CD4-positive, alpha-beta memory T cell (primary cell): ENCODE results near the gene SCGB1C2. TPM values are rescaled to one million over a fixed set of nuclear protein-coding genes. Genes with fewer than 3 reads are reported as not detected.

ENCODE experiments used
- CTCF ChIA-PET: fragments of 350-600 bp; sonication (Branson Sonifier 250); formaldehyde crosslinking; loops from one replicate; lab custom pipeline; 2021; ENCODE audit warnings: inconsistent platforms; ENCODE audit not compliant: partially characterized antibody; lab: Charles Lee
- POLR2A ChIA-PET: fragments of 350-600 bp; sonication (Branson Sonifier 250); formaldehyde crosslinking; loops from one replicate; lab custom pipeline; 2021; ENCODE audit not compliant: partially characterized antibody; lab: Charles Lee
- DNase-seq, 5 donors: peaks; one replicate each; pipeline versions ENCODE4 v3.0.0 to v3.0.0-alpha.2; 2020 to 2022; ENCODE audit warnings: mixed read lengths in 1 of 5
- H3K27ac ChIP-seq: one replicate; pipeline ENCODE4 v1.7.0; 2013; ENCODE audit warnings: low read depth, low read length
- H3K27me3 ChIP-seq: 2 replicates; pipeline ENCODE4 v1.7.0; 2013; ENCODE audit warnings: mild to moderate bottlenecking, low read length, moderate library complexity; ENCODE audit not compliant: insufficient read depth
- H3K36me3 ChIP-seq: 2 replicates; pipeline ENCODE4 v1.7.0; 2013; ENCODE audit warnings: mild to moderate bottlenecking, low read length, moderate library complexity; ENCODE audit not compliant: insufficient read depth
- H3K4me1 ChIP-seq: 2 replicates; pipeline ENCODE4 v1.7.0; 2013; ENCODE audit warnings: mild to moderate bottlenecking, low read length, moderate library complexity; ENCODE audit not compliant: insufficient read depth
- H3K4me3 ChIP-seq, 2 donors: one replicate each; pipeline ENCODE4 v1.7.0; 2013; ENCODE audit warnings: low read length in 2 of 2, mild to moderate bottlenecking in 1 of 2
- H3K9me3 ChIP-seq, 2 donors: one replicate each; pipeline ENCODE4 v1.7.0; 2013; ENCODE audit warnings: low read length in 2 of 2, control low read depth in 1 of 2; ENCODE audit not compliant: control insufficient read depth in 1 of 2
- H3K27ac Mint-ChIP-seq, 7 donors: one replicate each; pipeline ENCODE4 v1.8.0; 2020 to 2021; ENCODE audit warnings: mixed read lengths in 7 of 7, mild to moderate bottlenecking in 6 of 7, inconsistent platforms in 3 of 7, moderate library complexity in 3 of 7
- H3K27me3 Mint-ChIP-seq, 2 donors: one replicate each; pipeline ENCODE4 v1.8.0; 2020 to 2021; ENCODE audit warnings: mixed read lengths in 2 of 2
- H3K36me3 Mint-ChIP-seq, 2 donors: one replicate each; pipeline ENCODE4 v1.8.0; 2020 to 2021; ENCODE audit warnings: mixed read lengths in 2 of 2, inconsistent platforms in 1 of 2, mild to moderate bottlenecking in 1 of 2
- H3K4me1 Mint-ChIP-seq, 4 donors: one replicate each; pipeline ENCODE4 v1.8.0; 2020 to 2021; ENCODE audit warnings: mixed read lengths in 4 of 4, mild to moderate bottlenecking in 1 of 4
- H3K4me3 Mint-ChIP-seq, 8 donors: one replicate each; pipeline ENCODE4 v1.8.0; 2020 to 2021; ENCODE audit warnings: mixed read lengths in 8 of 8, mild to moderate bottlenecking in 7 of 8, moderate library complexity in 6 of 8, inconsistent platforms in 3 of 8
- H3K9me3 Mint-ChIP-seq, 8 donors: one replicate each; pipeline ENCODE4 v1.8.0; 2020 to 2021; ENCODE audit warnings: mixed read lengths in 8 of 8, mild to moderate bottlenecking in 5 of 8, inconsistent platforms in 3 of 8, moderate library complexity in 1 of 8
- intact Hi-C: fragments of 100-400 bp; cut with micrococcal nuclease; formaldehyde crosslinking; loops from one replicate; pipeline ENCODE4 v1.15.1; 2023
- polyA plus RNA-seq, 2 donors: library from polyadenylated mRNA; unstranded; fragments of 300-500 nt; fragmentation: Illumina TruSeq; gene quantifications; one replicate each; pipeline ENCODE4 v1.2.3, GENCODE V29; 2021
- total RNA-seq, 2 experiments: library from RNA; stranded (reverse); gene quantifications; one replicate each; pipeline ENCODE4 v1.2.3, GENCODE V29; 2021

SCGB1C2 gene
- total and polyA plus RNA-seq, 4 experiments from 2014 or later: not detected

- no peaks in the 10 kb centered on the region for H3K9me3 ChIP-seq
- H3K27me3 ChIP-seq: no peaks in the 10 kb centered on the region
- DNase-seq: no peak
- CTCF ChIA-PET: interaction anchor here (1.0 to 3.6 kb wide), 3 partner anchors 267 to 554 kb away, joined by 3 to 21 read pairs (median 4); no protein-coding TSS in a partner anchor
- H3K4me3 ChIP-seq: no peak overlapping the region
- H3K36me3 ChIP-seq: no peaks in the 10 kb centered on the region
- POLR2A ChIA-PET: no interaction called here
- H3K27ac Mint-ChIP-seq: no peak overlapping the region
- peaks cover 4% of the 10 kb centered on the region for H3K4me1 ChIP-seq
- no peaks in the 10 kb centered on the region for H3K36me3 Mint-ChIP-seq
- H3K4me3 Mint-ChIP-seq: no peak overlapping the region
- H3K27me3 Mint-ChIP-seq: no peaks in the 10 kb centered on the region
- intact Hi-C loops: no loop called here
- H3K27ac ChIP-seq: no peak overlapping the region
- H3K9me3 Mint-ChIP-seq: no peaks in the 10 kb centered on the region
- H3K4me1 Mint-ChIP-seq: peaks cover 0 to 2% (median under 1%) of the 10 kb centered on the region in 4 donors
Observed at GRCh38 chr17:145671-146541, 8.5 kb downstream of the SCGB1C2 start.

- CTCF ChIA-PET: interaction anchor here (1.4 to 3.6 kb wide), 2 partner anchors 266 to 554 kb away, joined by 3 to 21 read pairs; no protein-coding TSS in a partner anchor
- H3K4me3 Mint-ChIP-seq: no peak overlapping the region
Observed at GRCh38 chr17:146546-146945, 9.2 kb downstream of the SCGB1C2 start.

DNA sequence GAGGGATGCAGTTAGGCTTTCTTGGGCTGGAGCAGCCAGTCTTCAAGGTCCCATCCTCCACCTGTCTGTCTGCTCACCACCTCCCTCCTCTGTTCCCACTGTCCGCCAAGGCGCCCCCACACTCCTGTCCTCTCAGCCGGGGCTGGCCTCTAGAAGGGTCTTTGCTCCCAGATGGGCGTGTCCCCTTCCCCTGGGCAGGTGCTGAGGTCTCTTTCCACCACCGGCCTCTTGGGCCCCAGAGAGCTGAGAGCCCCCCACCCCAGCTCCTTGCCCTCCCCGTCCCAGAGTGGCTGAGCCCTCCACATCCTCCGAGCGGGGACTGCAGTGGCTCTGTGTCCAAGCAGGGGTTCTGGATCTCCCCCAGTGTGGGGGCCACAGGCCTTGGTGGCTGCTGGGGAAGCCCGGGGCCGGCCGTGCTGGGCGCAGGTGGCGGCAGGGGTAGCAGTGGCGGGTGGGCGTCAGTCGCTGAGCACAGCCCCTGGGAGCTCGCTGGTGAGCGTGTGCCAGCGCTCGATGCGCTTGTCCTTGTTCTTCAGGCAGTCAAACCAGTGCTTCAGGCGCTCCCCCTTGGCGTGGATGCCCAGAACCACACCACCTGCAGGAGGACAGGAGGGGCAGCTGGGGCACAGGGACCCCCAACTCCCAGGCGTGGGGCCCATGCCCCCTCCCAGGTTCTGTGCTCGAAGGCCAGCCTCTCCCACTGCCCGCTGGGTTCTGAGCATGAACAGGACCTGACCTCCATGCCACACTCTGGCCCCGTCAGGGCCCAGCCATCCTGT, 9.8 kb downstream of the SCGB1C2 start:
- no peaks in the 10 kb centered on the region for H3K27me3 Mint-ChIP-seq
- peaks cover 0 to 2% (median under 1%) of the 10 kb centered on the region in 4 donors for H3K4me1 Mint-ChIP-seq
- CTCF ChIA-PET: interaction anchor here (3.6 kb wide), 1 partner anchor 553 kb away, joined by 21 read pairs; no protein-coding TSS in a partner anchor
- H3K27ac ChIP-seq: no peak overlapping the region
- intact Hi-C loops: no loop called here
- peaks cover 4% of the 10 kb centered on the region for H3K4me1 ChIP-seq
- no peak overlapping the region for H3K27ac Mint-ChIP-seq
- no peak for DNase-seq
- H3K36me3 Mint-ChIP-seq: no peaks in the 10 kb centered on the region
- H3K36me3 ChIP-seq: no peaks in the 10 kb centered on the region
- POLR2A ChIA-PET: no interaction called here
- H3K9me3 Mint-ChIP-seq: no peaks in the 10 kb centered on the region
- no peak overlapping the region for H3K4me3 Mint-ChIP-seq
- H3K27me3 ChIP-seq: no peaks in the 10 kb centered on the region
- no peaks in the 10 kb centered on the region for H3K9me3 ChIP-seq
- no peak overlapping the region for H3K4me3 ChIP-seq

More at GRCh38 chr17:146546-146945, 9.2 kb downstream of the SCGB1C2 start:
- no peak overlapping the region for H3K4me3 ChIP-seq
- Mint-ChIP-seq H3K27ac (no peak overlapping the region), H3K4me1 (peaks cover 0 to 2% (median under 1%) of the 10 kb centered on the region in 4 donors), H3K36me3 (no peaks in the 10 kb centered on the region), H3K9me3 (no peaks in the 10 kb centered on the region), H3K27me3 (no peaks in the 10 kb centered on the region)
- intact Hi-C loops: no loop called here
- POLR2A ChIA-PET: no interaction called here
- no peak for DNase-seq
- H3K27me3 ChIP-seq: no peaks in the 10 kb centered on the region
- H3K9me3 ChIP-seq: no peaks in the 10 kb centered on the region
- no peaks in the 10 kb centered on the region for H3K36me3 ChIP-seq
- H3K27ac ChIP-seq: no peak overlapping the region
- peaks cover 4% of the 10 kb centered on the region for H3K4me1 ChIP-seq

GRCh38 chr17:147796-148740, 10.7 kb downstream of the SCGB1C2 start:
- no peaks in the 10 kb centered on the region for H3K27me3 Mint-ChIP-seq
- Histone ChIP-seq H3K4me1 (peaks cover 4% of the 10 kb centered on the region), H3K27me3 (no peaks in the 10 kb centered on the region), H3K27ac (no peak overlapping the region), H3K4me3 (no peak overlapping the region), H3K9me3 (no peaks in the 10 kb centered on the region), H3K36me3 (no peaks in the 10 kb centered on the region)
- ChIA-PET CTCF (no interaction called here), POLR2A (no interaction called here)
- no peak for DNase-seq
- intact Hi-C loops: no loop called here
- H3K36me3 Mint-ChIP-seq: no peaks in the 10 kb centered on the region
- peaks cover 0 to 2% (median under 1%) of the 10 kb centered on the region in 4 donors for H3K4me1 Mint-ChIP-seq
- H3K27ac Mint-ChIP-seq: no peak overlapping the region
- no peaks in the 10 kb centered on the region for H3K9me3 Mint-ChIP-seq
- H3K4me3 Mint-ChIP-seq: no peak overlapping the region

GRCh38 chr17:148757-149156, 11.4 kb downstream of the SCGB1C2 start:
- H3K4me1 ChIP-seq: peaks cover under 1% of the 10 kb centered on the region
- no peaks in the 10 kb centered on the region for H3K9me3 Mint-ChIP-seq
- H3K27me3 ChIP-seq: no peaks in the 10 kb centered on the region
- H3K36me3 Mint-ChIP-seq: no peaks in the 10 kb centered on the region
- no peak overlapping the region for H3K4me3 ChIP-seq
- no peak overlapping the region for H3K4me3 Mint-ChIP-seq
- H3K36me3 ChIP-seq: no peaks in the 10 kb centered on the region
- peak overlapping the region in 1 of 7 donors; percentile 25 for H3K27ac Mint-ChIP-seq
- intact Hi-C loops: no loop called here
- no peak overlapping the region for H3K27ac ChIP-seq
- no peaks in the 10 kb centered on the region for H3K27me3 Mint-ChIP-seq
- DNase-seq: no peak
- no peaks in the 10 kb centered on the region for H3K4me1 Mint-ChIP-seq
- H3K9me3 ChIP-seq: no peaks in the 10 kb centered on the region
- POLR2A ChIA-PET: no interaction called here
- CTCF ChIA-PET: interaction anchor here (0.6 kb wide), 1 partner anchor 21 kb away, joined by 4 read pairs; no protein-coding TSS in a partner anchor

- Mint-ChIP-seq H3K27me3 (no peaks in the 10 kb centered on the region), H3K4me1 (no peaks in the 10 kb centered on the region), H3K36me3 (no peaks in the 10 kb centered on the region), H3K27ac (peak overlapping the region in 1 of 7 donors; percentile 25), H3K9me3 (no peaks in the 10 kb centered on the region), H3K4me3 (no peak overlapping the region)
- ChIA-PET CTCF (interaction anchor here (0.6 to 1.2 kb wide), 2 partner anchors 20 to 549 kb away, joined by 3 to 4 read pairs; no protein-coding TSS in a partner anchor), POLR2A (no interaction called here)
- H3K9me3 ChIP-seq: no peaks in the 10 kb centered on the region
- H3K36me3 ChIP-seq: no peaks in the 10 kb centered on the region
- intact Hi-C loops: no loop called here
- no peak overlapping the region for H3K27ac ChIP-seq
- H3K4me3 ChIP-seq: no peak overlapping the region
- H3K27me3 ChIP-seq: no peaks in the 10 kb centered on the region
- DNase-seq: no peak
- H3K4me1 ChIP-seq: no peaks in the 10 kb centered on the region
Observed at GRCh38 chr17:149231-149630, 11.9 kb downstream of the SCGB1C2 start.
